GM06990 (cell line): ENCODE measurements around the gene DOCK11.

Experiments used
- DNase-seq: peaks from one replicate; pipeline ENCODE4 v3.0.0-alpha.2; 2011; ENCODE audit not compliant: insufficient read length; ENCODE audit errors: extremely low read depth
- H3K27me3 ChIP-seq: replicated peaks from 2 replicates; pipeline ENCODE4 v1.6.0; 2011; ENCODE audit warnings: low read length; ENCODE audit not compliant: control insufficient read depth, insufficient read depth
- H3K36me3 ChIP-seq: 2 replicates; pipeline ENCODE4 v1.5.1; 2011; ENCODE audit warnings: low read length; ENCODE audit not compliant: control insufficient read depth, insufficient read depth
- H3K4me3 ChIP-seq: replicated peaks from 2 replicates; pipeline ENCODE4 v1.5.1; 2011; ENCODE audit warnings: low read depth, mild to moderate bottlenecking, control low read depth, low read length
- CTCF ChIP-seq: IDR thresholded peaks from 2 replicates; pipeline ENCODE4 v1.5.1; 2011; ENCODE audit warnings: low read length, control low read depth, mild to moderate bottlenecking, inconsistent platforms; ENCODE audit not compliant: insufficient read depth, poor library complexity, severe bottlenecking

Gene DOCK11

GRCh38 chrX:118614150-118614549 lies 118.5 kb downstream of the DOCK11 start:
- no peak for DNase-seq
- TF ChIP-seq CTCF: no peak
- H3K36me3 ChIP-seq: no peaks in the 10 kb centered on the region
- H3K4me3 ChIP-seq: no peak overlapping the region
- H3K27me3 ChIP-seq: no peaks in the 10 kb centered on the region

DNA sequence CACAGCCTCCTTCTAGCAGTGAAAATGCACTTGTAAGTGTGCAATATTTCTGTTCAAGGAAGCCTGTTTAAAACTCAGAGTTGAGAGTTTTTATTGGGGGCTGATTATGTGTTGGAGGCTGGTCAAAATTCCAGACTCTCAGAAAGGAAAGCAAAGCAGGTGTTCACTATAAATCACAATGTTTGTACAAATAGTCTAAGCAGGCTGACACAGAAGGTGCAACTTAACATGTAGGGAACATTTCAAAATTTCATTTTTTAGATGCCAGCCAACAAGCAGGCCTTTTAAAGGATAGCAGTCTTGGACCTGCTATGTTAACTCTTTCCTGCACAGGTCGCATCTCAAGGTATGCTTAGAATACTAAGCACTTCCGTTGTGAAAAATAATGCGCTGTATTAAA lies 119.5 kb downstream of the DOCK11 start:
- Histone ChIP-seq H3K36me3 (no peaks in the 10 kb centered on the region), H3K4me3 (no peak overlapping the region), H3K27me3 (no peaks in the 10 kb centered on the region)
- TF ChIP-seq CTCF: no peak
- DNase-seq: no peak

DNA sequence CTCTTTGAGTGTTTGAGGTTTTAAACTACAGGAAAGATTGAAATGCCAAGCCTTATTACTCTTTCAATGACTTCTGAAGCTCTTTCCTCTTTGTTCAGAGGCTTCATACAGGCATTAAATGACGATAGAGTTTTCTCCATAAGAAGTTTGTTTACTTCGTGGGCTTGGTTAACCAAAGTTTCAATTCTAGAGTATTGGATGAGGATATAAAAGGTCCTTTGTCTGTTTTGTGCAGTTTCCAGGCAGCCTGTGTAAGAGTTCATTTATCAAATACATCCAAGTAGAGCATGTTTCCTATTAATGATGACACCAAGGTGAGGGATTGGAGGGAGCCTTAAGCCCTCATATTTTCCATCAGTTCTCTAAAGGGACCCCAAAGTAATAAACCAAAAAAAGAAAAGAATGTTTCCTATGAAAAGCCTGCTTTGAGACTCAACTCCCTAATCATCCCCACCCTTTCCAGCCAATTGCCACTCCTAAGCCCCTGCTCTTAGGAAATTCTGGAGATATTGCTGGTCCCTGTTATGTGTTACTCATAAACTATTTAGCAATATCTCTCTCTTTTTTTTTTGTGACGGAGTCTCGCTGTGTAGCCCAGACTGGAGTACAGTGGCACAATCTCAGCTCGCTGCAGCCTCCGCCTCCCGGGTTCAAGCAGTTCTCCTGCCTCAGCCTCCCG lies 125.6 kb downstream of the DOCK11 start:
- no peak overlapping the region for H3K4me3 ChIP-seq
- DNase-seq: no peak
- H3K27me3 ChIP-seq: no peaks in the 10 kb centered on the region
- no peaks in the 10 kb centered on the region for H3K36me3 ChIP-seq
- no peak for TF ChIP-seq CTCF

DNA sequence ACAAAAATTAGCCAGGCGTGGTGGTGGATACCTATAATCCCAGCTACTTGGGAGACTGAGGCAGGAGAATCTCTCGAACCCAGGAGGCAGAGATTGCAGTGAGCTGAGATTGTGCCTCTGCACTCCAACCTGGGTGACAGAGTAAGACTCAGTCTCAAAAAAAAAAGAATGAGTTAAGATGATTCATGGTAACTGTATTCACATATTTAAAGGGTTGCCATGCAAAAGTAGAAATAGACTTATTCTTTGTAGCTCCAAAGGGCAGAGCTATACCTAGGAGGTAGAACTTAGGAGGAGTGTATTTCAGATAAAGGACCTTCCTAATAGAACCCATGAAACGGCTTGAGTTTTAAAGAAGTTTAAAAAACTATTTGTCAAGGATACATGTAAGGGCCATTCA lies 127.4 kb downstream of the DOCK11 start:
- no peak for TF ChIP-seq CTCF
- no peaks in the 10 kb centered on the region for H3K27me3 ChIP-seq
- H3K36me3 ChIP-seq: no peaks in the 10 kb centered on the region
- DNase-seq: no peak
- no peak overlapping the region for H3K4me3 ChIP-seq

GRCh38 chrX:118626346-118626745 lies 130.7 kb downstream of the DOCK11 start:
- no peak overlapping the region for H3K4me3 ChIP-seq
- H3K36me3 ChIP-seq: no peaks in the 10 kb centered on the region
- no peaks in the 10 kb centered on the region for H3K27me3 ChIP-seq
- DNase-seq: no peak
- TF ChIP-seq CTCF: no peak
